Astrocyte (in vitro differentiated cells and primary cell): Measurements from ENCODE around the gene RFX8. TPM values are rescaled to one million over a fixed set of nuclear protein-coding genes. Genes with fewer than 3 reads are reported as not detected.

Experiments used
- DNase-seq: peaks from one replicate; pipeline ENCODE4 v3.0.0-alpha.2; 2010; ENCODE audit warnings: low read depth
- FAIRE-seq: peaks from 2 replicates; lab custom pipeline; 2011; peaks lifted over from hg19 to GRCh38; lab: Jason Lieb, UNC
- H2AFZ ChIP-seq: 2 replicates; pipeline ENCODE4 v1.6.0; 2012; ENCODE audit warnings: low read depth, low read length, inconsistent platforms
- H3K27ac ChIP-seq: 2 replicates; pipeline ENCODE4 v1.5.1; 2011; ENCODE audit warnings: low read depth, low read length, inconsistent platforms
- H3K27me3 ChIP-seq: 2 replicates; pipeline ENCODE4 v1.6.0; 2011; ENCODE audit warnings: low read length, inconsistent platforms; ENCODE audit not compliant: insufficient read depth
- H3K36me3 ChIP-seq: 2 replicates; pipeline ENCODE4 v1.5.1; 2011; ENCODE audit warnings: low read length, inconsistent platforms; ENCODE audit not compliant: insufficient read depth
- H3K4me1 ChIP-seq: 2 replicates; pipeline ENCODE4 v1.5.1; 2011; ENCODE audit warnings: low read length, inconsistent platforms; ENCODE audit not compliant: insufficient read depth
- H3K4me2 ChIP-seq: 2 replicates; pipeline ENCODE4 v1.6.0; 2012; ENCODE audit warnings: low read length, inconsistent platforms
- H3K4me3 ChIP-seq: 2 replicates; pipeline ENCODE4 v1.5.1; 2011; ENCODE audit warnings: low read depth, mild to moderate bottlenecking, low read length, inconsistent platforms; ENCODE audit not compliant: insufficient read depth
- H3K79me2 ChIP-seq: 2 replicates; pipeline ENCODE4 v1.6.0; 2012; ENCODE audit warnings: mild to moderate bottlenecking, low read length, inconsistent platforms; ENCODE audit not compliant: insufficient read depth
- H3K9ac ChIP-seq: 2 replicates; pipeline ENCODE4 v1.6.0; 2012; ENCODE audit warnings: mild to moderate bottlenecking, low read length, inconsistent platforms
- H3K9me3 ChIP-seq: 2 replicates; pipeline ENCODE4 v1.5.1; 2012; ENCODE audit warnings: low read depth, mild to moderate bottlenecking, low read length, inconsistent platforms; ENCODE audit not compliant: insufficient read depth
- H4K20me1 ChIP-seq: 2 replicates; pipeline ENCODE4 v1.6.0; 2012; ENCODE audit warnings: low read length, inconsistent platforms; ENCODE audit not compliant: insufficient read depth
- H3K27ac Mint-ChIP-seq: one replicate; pipeline ENCODE4 v1.8.0; 2021; ENCODE audit warnings: mild to moderate bottlenecking, mixed read lengths; ENCODE audit not compliant: unreplicated experiment
- H3K27me3 Mint-ChIP-seq: one replicate; pipeline ENCODE4 v1.8.0; 2021; ENCODE audit warnings: low read depth, mixed read lengths; ENCODE audit not compliant: unreplicated experiment
- H3K36me3 Mint-ChIP-seq: one replicate; pipeline ENCODE4 v1.8.0; 2021; ENCODE audit warnings: low read depth, mixed read lengths; ENCODE audit not compliant: unreplicated experiment
- H3K4me1 Mint-ChIP-seq: one replicate; pipeline ENCODE4 v1.8.0; 2021; ENCODE audit warnings: low read depth, mixed read lengths; ENCODE audit not compliant: unreplicated experiment
- H3K4me3 Mint-ChIP-seq: one replicate; pipeline ENCODE4 v1.8.0; 2021; ENCODE audit warnings: mild to moderate bottlenecking, moderate library complexity, mixed read lengths; ENCODE audit not compliant: unreplicated experiment
- H3K9me3 Mint-ChIP-seq: one replicate; pipeline ENCODE4 v1.8.0; 2021; ENCODE audit warnings: mild to moderate bottlenecking, mixed read lengths; ENCODE audit not compliant: unreplicated experiment
- EZH2 ChIP-seq: IDR thresholded peaks from 2 replicates; pipeline ENCODE4 v1.6.1; 2012; ENCODE audit warnings: mild to moderate bottlenecking, low read length, inconsistent platforms; ENCODE audit not compliant: insufficient read depth
- total RNA-seq: library from RNA; stranded (reverse); gene quantifications from 2 replicates; pipeline ENCODE4 v1.2.1, GENCODE V29; 2021
- TF ChIP-seq, protein P1 (sequence below): IDR thresholded peaks from 2 replicates; pipeline ENCODE4 v1.5.1; 2011; ENCODE audit warnings: low read depth, mild to moderate bottlenecking, inconsistent platforms, low read length, moderate library complexity; ENCODE audit not compliant: insufficient read depth

The RFX8 gene
- total RNA-seq, 1 donor from 2014 or later = not detected

GRCh38 chr2:101399021-101399799, 75.7 kb downstream of the RFX8 start:
- H3K4me1 ChIP-seq = peaks cover 12% of the 10 kb centered on the region
- Mint-ChIP-seq H3K4me3 (no peak overlapping the region), H3K36me3 (no peaks in the 10 kb centered on the region), H3K4me1 (peaks cover 22% of the 10 kb centered on the region), H3K27me3 (peaks cover 14% of the 10 kb centered on the region), H3K27ac (no peak overlapping the region), H3K9me3 (no peaks in the 10 kb centered on the region)
- no peaks in the 10 kb centered on the region for H4K20me1 ChIP-seq
- H3K36me3 ChIP-seq = no peaks in the 10 kb centered on the region
- no peak overlapping the region for H3K4me2 ChIP-seq
- no peak overlapping the region for H3K27ac ChIP-seq
- no peak for DNase-seq
- H3K9me3 ChIP-seq = no peaks in the 10 kb centered on the region
- H3K79me2 ChIP-seq = no peaks in the 10 kb centered on the region
- no peak overlapping the region for H3K9ac ChIP-seq
- no peak overlapping the region for H3K4me3 ChIP-seq
- no peaks in the 10 kb centered on the region for H3K27me3 ChIP-seq
- no peak overlapping the region for H2AFZ ChIP-seq
- TF ChIP-seq, protein P1, sequence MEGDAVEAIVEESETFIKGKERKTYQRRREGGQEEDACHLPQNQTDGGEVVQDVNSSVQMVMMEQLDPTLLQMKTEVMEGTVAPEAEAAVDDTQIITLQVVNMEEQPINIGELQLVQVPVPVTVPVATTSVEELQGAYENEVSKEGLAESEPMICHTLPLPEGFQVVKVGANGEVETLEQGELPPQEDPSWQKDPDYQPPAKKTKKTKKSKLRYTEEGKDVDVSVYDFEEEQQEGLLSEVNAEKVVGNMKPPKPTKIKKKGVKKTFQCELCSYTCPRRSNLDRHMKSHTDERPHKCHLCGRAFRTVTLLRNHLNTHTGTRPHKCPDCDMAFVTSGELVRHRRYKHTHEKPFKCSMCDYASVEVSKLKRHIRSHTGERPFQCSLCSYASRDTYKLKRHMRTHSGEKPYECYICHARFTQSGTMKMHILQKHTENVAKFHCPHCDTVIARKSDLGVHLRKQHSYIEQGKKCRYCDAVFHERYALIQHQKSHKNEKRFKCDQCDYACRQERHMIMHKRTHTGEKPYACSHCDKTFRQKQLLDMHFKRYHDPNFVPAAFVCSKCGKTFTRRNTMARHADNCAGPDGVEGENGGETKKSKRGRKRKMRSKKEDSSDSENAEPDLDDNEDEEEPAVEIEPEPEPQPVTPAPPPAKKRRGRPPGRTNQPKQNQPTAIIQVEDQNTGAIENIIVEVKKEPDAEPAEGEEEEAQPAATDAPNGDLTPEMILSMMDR = no peak
- TF ChIP-seq EZH2 = no peak
- FAIRE-seq = no peak

DNA sequence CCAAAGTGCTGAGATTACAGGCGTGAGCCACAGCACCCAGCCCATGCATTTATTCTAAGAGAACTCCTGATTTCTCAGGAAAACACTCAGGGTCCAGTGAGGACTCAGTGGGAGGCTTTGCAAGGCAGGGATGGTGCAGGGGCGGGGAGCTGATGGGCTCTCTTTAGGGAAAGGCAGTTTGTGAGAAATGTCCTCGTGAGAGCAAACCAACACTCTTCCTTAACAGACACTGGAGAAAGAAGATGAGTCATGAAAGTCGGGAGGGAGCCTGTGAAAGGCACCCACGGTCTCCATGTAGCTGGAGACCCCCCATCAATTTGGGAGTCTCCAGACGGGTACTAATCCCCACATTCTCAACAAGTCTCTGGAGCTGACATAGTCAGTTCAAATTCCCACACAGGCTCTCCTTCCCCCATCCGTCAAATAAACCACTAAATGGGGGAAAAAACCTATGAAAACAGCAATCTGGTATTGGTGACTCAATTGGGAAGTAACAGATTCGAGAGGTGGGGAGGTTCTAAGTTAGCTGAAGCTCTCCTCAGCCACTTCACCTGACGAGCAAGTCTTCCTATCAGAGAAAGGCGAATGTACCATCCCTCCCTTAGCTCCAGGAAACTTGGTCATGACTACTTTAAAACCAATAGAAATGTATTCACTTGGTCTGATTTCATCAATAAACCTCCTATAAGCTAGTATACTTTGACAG, 76.6 kb downstream of the RFX8 start:
- no peaks in the 10 kb centered on the region for H3K27me3 ChIP-seq
- TF ChIP-seq EZH2 = no peak
- TF ChIP-seq, protein P1 = no peak
- H3K4me1 ChIP-seq = peaks cover 12% of the 10 kb centered on the region
- H3K9me3 ChIP-seq = no peaks in the 10 kb centered on the region
- H3K27ac ChIP-seq = no peak overlapping the region
- H3K9ac ChIP-seq = no peak overlapping the region
- FAIRE-seq (no peak), DNase-seq (no peak)
- H3K4me2 ChIP-seq = no peak overlapping the region
- Mint-ChIP-seq H3K36me3 (no peaks in the 10 kb centered on the region), H3K4me3 (no peak overlapping the region), H3K27me3 (peaks cover 11% of the 10 kb centered on the region), H3K4me1 (peaks cover 22% of the 10 kb centered on the region), H3K9me3 (no peaks in the 10 kb centered on the region), H3K27ac (no peak overlapping the region)
- no peak overlapping the region for H2AFZ ChIP-seq
- H3K4me3 ChIP-seq = no peak overlapping the region
- no peaks in the 10 kb centered on the region for H3K36me3 ChIP-seq
- H3K79me2 ChIP-seq = no peaks in the 10 kb centered on the region
- no peaks in the 10 kb centered on the region for H4K20me1 ChIP-seq
